ENCODE measurements around the gene SHISA3.

The SHISA3 gene

GRCh38 chr4:42359711-42360110, 37.6 kb upstream of the SHISA3 start:
- Histone ChIP-seq H3F3A (ENCODE audit: insufficient read depth, low read length) (no peaks in the 10 kb centered on the region), H3K27ac (ENCODE audit: low read length) (no peak overlapping the region), H2AFZ (ENCODE audit: low read length) (no peak overlapping the region), H3K9ac (ENCODE audit: low read length) (no peak overlapping the region), H3K4me3 (ENCODE audit: low read length) (no peak overlapping the region), H3K36me3 (replicated peaks; ENCODE audit: insufficient read depth, low read length) (no peaks in the 10 kb centered on the region), H3K9me3 (replicated peaks; ENCODE audit: insufficient read depth, low read length) (no peaks in the 10 kb centered on the region), H3K9me2 (replicated peaks; ENCODE audit: insufficient read depth, low read length) (no peaks in the 10 kb centered on the region), H3K4me2 (ENCODE audit: low read depth, low read length) (no peak overlapping the region), H4K20me1 (ENCODE audit: insufficient read depth, low read length) (no peaks in the 10 kb centered on the region), H3K27me3 (replicated peaks; ENCODE audit: insufficient read depth, low read length) (no peaks in the 10 kb centered on the region), H3K79me2 (ENCODE audit: low read length) (no peaks in the 10 kb centered on the region), H3K4me1 (ENCODE audit: low read length) (no peaks in the 10 kb centered on the region)
- TF ChIP-seq CTCF (IDR thresholded peaks at IDR 0.05; ENCODE audit: low read length) (no peak), EZH2 (optimal IDR thresholded peaks at IDR 0.05; ENCODE audit: low read depth, low read length) (no peak), EZH2phosphoT487 (IDR thresholded peaks at IDR 0.05; ENCODE audit: low read length) (no peak)
- DNase-seq = no peak

GRCh38 chr4:42360256-42360669, 37.0 kb upstream of the SHISA3 start:
- TF ChIP-seq EZH2 (optimal IDR thresholded peaks at IDR 0.05; ENCODE audit: low read depth, low read length) (no peak), CTCF (IDR thresholded peaks at IDR 0.05; ENCODE audit: low read length) (no peak), EZH2phosphoT487 (IDR thresholded peaks at IDR 0.05; ENCODE audit: low read length) (no peak)
- H2AFZ ChIP-seq (ENCODE audit: low read length) = no peak overlapping the region
- no peak overlapping the region for H3K9ac ChIP-seq (ENCODE audit: low read length)
- no peaks in the 10 kb centered on the region for H3F3A ChIP-seq (ENCODE audit: insufficient read depth, low read length)
- H3K36me3 ChIP-seq (replicated peaks; ENCODE audit: insufficient read depth, low read length) = no peaks in the 10 kb centered on the region
- H3K79me2 ChIP-seq (ENCODE audit: low read length) = no peaks in the 10 kb centered on the region
- no peaks in the 10 kb centered on the region for H3K9me3 ChIP-seq (replicated peaks; ENCODE audit: insufficient read depth, low read length)
- no peak for DNase-seq
- no peak overlapping the region for H3K4me2 ChIP-seq (ENCODE audit: low read depth, low read length)
- no peak overlapping the region for H3K4me3 ChIP-seq (ENCODE audit: low read length)
- no peaks in the 10 kb centered on the region for H3K27me3 ChIP-seq (replicated peaks; ENCODE audit: insufficient read depth, low read length)
- H3K4me1 ChIP-seq (ENCODE audit: low read length) = no peaks in the 10 kb centered on the region
- no peak overlapping the region for H3K27ac ChIP-seq (ENCODE audit: low read length)
- H3K9me2 ChIP-seq (replicated peaks; ENCODE audit: insufficient read depth, low read length) = no peaks in the 10 kb centered on the region
- H4K20me1 ChIP-seq (ENCODE audit: insufficient read depth, low read length) = no peaks in the 10 kb centered on the region

- no peak overlapping the region for H3K4me2 ChIP-seq (ENCODE audit: low read depth, low read length)
- no peaks in the 10 kb centered on the region for H3K27me3 ChIP-seq (replicated peaks; ENCODE audit: insufficient read depth, low read length)
- TF ChIP-seq CTCF (IDR thresholded peaks at IDR 0.05; ENCODE audit: low read length) (no peak), EZH2phosphoT487 (IDR thresholded peaks at IDR 0.05; ENCODE audit: low read length) (no peak), EZH2 (optimal IDR thresholded peaks at IDR 0.05; ENCODE audit: low read depth, low read length) (no peak)
- H3K9me3 ChIP-seq (replicated peaks; ENCODE audit: insufficient read depth, low read length) = no peaks in the 10 kb centered on the region
- H3K27ac ChIP-seq (ENCODE audit: low read length) = no peak overlapping the region
- no peaks in the 10 kb centered on the region for H3K4me1 ChIP-seq (ENCODE audit: low read length)
- no peak overlapping the region for H2AFZ ChIP-seq (ENCODE audit: low read length)
- no peaks in the 10 kb centered on the region for H3K79me2 ChIP-seq (ENCODE audit: low read length)
- H3F3A ChIP-seq (ENCODE audit: insufficient read depth, low read length) = no peaks in the 10 kb centered on the region
- H3K4me3 ChIP-seq (ENCODE audit: low read length) = no peak overlapping the region
- H4K20me1 ChIP-seq (ENCODE audit: insufficient read depth, low read length) = no peaks in the 10 kb centered on the region
- no peak overlapping the region for H3K9ac ChIP-seq (ENCODE audit: low read length)
- no peaks in the 10 kb centered on the region for H3K9me2 ChIP-seq (replicated peaks; ENCODE audit: insufficient read depth, low read length)
- no peaks in the 10 kb centered on the region for H3K36me3 ChIP-seq (replicated peaks; ENCODE audit: insufficient read depth, low read length)
- DNase-seq = no peak
These were observed 35.8 kb upstream of the SHISA3 start for GRCh38 chr4:42361456-42361855.

All from MM.1S (cell line).